PFSK-1 (cell line): ENCODE data around the gene INSM2.
A peak's percentile ranks its signal among the peaks of the same experiment; 100 is the strongest.

ENCODE experiments used
- FOXP2 ChIP-seq: optimal IDR thresholded peaks from 2 replicates; pipeline ENCODE3; 2011; ENCODE audit warnings: borderline replicate concordance, control low read depth, inconsistent platforms; ENCODE audit not compliant: insufficient read depth; ENCODE audit errors: extremely low read length, extremely low read depth
- POLR2AphosphoS5 ChIP-seq: IDR thresholded peaks from 2 replicates; pipeline ENCODE4 v1.6.1; 2012; ENCODE audit warnings: low read depth, mild to moderate bottlenecking, control low read depth, low read length, moderate library complexity
- SIN3A ChIP-seq: IDR thresholded peaks from 2 replicates; pipeline ENCODE4 v1.6.1; 2012; ENCODE audit warnings: mild to moderate bottlenecking, low read length, moderate library complexity, borderline replicate concordance; ENCODE audit not compliant: insufficient read depth
- TAF1 ChIP-seq: IDR thresholded peaks from 2 replicates; pipeline ENCODE4 v1.6.1; 2012; ENCODE audit warnings: low read length, control low read depth, borderline replicate concordance; ENCODE audit not compliant: insufficient read depth
- TF ChIP-seq, protein P1 (sequence below), 2 experiments: IDR thresholded peaks; 2 replicates each; pipeline versions ENCODE4 v1.6.1 to v1.8.0; 2011 to 2012; ENCODE audit warnings: low read depth in 2 of 2, low read length in 2 of 2, control low read depth in 1 of 2, inconsistent platforms in 1 of 2, mild to moderate bottlenecking in 1 of 2, moderate library complexity in 1 of 2; ENCODE audit not compliant: insufficient read depth in 1 of 2

INSM2 gene

DNA sequence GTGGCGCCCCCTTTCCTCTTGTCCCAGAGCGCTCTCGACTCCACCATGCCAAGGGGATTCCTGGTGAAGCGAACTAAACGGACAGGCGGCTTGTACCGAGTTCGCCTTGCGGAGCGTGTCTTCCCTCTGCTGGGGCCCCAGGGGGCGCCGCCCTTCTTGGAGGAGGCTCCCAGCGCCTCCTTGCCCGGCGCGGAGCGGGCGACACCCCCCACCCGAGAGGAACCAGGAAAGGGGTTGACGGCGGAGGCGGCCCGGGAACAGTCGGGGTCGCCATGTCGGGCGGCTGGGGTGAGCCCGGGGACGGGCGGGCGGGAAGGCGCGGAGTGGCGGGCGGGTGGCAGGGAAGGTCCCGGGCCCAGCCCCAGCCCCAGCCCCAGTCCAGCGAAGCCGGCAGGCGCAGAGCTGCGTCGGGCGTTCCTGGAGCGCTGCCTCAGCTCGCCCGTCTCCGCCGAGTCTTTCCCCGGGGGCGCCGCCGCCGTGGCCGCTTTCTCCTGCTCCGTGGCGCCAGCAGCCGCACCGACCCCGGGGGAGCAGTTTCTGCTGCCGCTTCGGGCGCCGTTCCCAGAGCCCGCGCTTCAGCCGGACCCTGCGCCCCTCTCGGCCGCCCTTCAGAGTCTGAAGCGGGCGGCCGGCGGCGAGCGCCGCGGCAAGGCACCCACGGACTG lies 376 bp downstream of the INSM2 start:
- TF ChIP-seq TAF1 (no peak), POLR2AphosphoS5 (no peak), FOXP2 (no peak), SIN3A (no peak)
- TF ChIP-seq, protein P1, sequence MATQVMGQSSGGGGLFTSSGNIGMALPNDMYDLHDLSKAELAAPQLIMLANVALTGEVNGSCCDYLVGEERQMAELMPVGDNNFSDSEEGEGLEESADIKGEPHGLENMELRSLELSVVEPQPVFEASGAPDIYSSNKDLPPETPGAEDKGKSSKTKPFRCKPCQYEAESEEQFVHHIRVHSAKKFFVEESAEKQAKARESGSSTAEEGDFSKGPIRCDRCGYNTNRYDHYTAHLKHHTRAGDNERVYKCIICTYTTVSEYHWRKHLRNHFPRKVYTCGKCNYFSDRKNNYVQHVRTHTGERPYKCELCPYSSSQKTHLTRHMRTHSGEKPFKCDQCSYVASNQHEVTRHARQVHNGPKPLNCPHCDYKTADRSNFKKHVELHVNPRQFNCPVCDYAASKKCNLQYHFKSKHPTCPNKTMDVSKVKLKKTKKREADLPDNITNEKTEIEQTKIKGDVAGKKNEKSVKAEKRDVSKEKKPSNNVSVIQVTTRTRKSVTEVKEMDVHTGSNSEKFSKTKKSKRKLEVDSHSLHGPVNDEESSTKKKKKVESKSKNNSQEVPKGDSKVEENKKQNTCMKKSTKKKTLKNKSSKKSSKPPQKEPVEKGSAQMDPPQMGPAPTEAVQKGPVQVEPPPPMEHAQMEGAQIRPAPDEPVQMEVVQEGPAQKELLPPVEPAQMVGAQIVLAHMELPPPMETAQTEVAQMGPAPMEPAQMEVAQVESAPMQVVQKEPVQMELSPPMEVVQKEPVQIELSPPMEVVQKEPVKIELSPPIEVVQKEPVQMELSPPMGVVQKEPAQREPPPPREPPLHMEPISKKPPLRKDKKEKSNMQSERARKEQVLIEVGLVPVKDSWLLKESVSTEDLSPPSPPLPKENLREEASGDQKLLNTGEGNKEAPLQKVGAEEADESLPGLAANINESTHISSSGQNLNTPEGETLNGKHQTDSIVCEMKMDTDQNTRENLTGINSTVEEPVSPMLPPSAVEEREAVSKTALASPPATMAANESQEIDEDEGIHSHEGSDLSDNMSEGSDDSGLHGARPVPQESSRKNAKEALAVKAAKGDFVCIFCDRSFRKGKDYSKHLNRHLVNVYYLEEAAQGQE (IDR thresholded peaks at IDR 0.05; ENCODE audit: insufficient read depth in 1 of 2, low read depth in 2 of 2, low read length in 2 of 2), result 0 out of 4 replicates have a peak, but pooled peaks of 1 of the 2 experiments have one; percentile 33

DNA sequence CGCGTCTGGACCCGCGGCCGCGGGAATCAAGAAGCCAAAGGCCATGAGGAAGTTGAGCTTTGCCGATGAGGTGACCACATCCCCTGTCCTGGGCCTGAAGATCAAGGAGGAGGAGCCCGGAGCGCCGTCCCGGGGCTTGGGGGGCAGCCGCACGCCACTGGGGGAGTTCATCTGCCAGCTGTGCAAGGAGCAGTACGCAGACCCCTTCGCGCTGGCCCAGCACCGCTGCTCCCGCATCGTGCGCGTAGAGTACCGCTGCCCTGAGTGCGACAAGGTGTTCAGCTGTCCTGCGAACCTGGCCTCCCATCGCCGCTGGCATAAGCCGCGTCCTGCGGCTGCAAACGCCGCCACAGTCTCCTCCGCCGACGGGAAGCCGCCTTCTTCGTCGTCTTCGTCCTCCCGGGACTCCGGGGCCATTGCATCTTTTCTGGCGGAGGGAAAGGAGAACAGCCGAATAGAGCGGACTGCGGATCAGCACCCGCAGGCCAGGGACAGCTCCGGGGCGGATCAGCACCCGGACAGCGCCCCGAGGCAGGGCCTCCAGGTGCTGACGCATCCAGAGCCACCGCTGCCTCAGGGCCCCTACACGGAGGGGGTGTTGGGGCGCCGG lies 1.0 kb downstream of the INSM2 start:
- TF ChIP-seq SIN3A (peak; percentile 100), TAF1 (no peak), POLR2AphosphoS5 (no peak), FOXP2 (peak; percentile 25)
- TF ChIP-seq, protein P1 (IDR thresholded peaks at IDR 0.05; ENCODE audit: insufficient read depth in 1 of 2, low read depth in 2 of 2, low read length in 2 of 2), result peak; percentile 98 to 99

DNA sequence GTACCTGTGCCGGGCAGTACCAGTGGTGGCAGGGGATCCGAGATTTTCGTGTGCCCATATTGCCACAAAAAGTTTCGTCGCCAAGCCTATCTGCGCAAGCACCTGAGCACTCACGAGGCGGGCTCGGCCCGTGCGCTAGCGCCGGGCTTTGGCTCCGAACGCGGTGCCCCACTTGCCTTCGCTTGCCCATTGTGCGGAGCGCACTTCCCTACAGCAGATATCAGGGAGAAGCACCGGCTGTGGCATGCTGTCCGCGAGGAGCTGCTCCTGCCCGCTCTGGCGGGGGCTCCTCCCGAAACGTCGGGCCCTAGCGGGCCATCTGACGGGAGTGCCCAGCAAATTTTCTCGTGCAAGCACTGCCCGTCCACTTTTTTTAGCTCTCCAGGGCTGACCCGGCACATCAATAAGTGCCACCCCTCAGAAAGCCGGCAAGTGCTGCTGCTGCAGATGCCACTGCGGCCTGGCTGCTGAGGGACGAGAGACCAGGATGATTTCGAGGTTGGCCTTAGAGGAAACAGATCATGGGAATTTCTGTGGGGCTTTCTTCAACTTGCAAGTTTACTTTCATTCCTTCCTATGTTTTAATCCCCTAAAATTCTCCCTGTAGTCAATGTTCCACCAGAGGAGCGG lies 1.6 kb downstream of the INSM2 start:
- TF ChIP-seq, protein P1 (IDR thresholded peaks at IDR 0.05; ENCODE audit: insufficient read depth in 1 of 2, low read depth in 2 of 2, low read length in 2 of 2), result no peak
- no peak for TF ChIP-seq SIN3A
- no peak for TF ChIP-seq FOXP2
- no peak for TF ChIP-seq TAF1
- no peak for TF ChIP-seq POLR2AphosphoS5

DNA sequence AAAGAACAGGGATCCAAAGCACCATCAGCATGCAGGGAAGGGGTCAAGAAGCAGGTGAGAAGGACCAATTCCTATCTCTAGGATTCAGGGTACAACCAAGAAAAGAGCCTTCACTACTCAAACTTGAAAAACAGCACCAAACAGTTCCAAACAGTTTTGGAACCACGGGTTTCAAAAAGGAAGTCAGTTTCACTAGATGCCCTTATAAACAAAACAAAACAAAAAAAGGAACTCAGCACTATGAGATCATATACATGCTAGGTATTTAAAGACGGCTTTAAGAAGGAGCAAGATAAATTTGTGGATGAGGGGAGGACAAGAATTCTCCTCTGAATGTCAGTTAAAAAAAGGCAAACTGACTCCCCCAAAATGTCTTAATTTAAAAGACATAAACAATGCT lies 6.0 kb downstream of the INSM2 start:
- TF ChIP-seq TAF1 (no peak), FOXP2 (no peak), POLR2AphosphoS5 (no peak), SIN3A (no peak)
- TF ChIP-seq, protein P1 (IDR thresholded peaks at IDR 0.05; ENCODE audit: insufficient read depth in 1 of 2, low read depth in 2 of 2, low read length in 2 of 2), result no peak
